Astrocyte (in vitro differentiated cells and primary cell): Measurements from ENCODE around the gene ZNF101.

Experiments used
- EZH2 ChIP-seq: IDR thresholded peaks from 2 replicates; pipeline ENCODE4 v1.6.1; 2012; ENCODE audit warnings: mild to moderate bottlenecking, low read length, inconsistent platforms; ENCODE audit not compliant: insufficient read depth
- TF ChIP-seq, protein P1 (sequence below): IDR thresholded peaks from 2 replicates; pipeline ENCODE4 v1.5.1; 2011; ENCODE audit warnings: low read depth, mild to moderate bottlenecking, inconsistent platforms, low read length, moderate library complexity; ENCODE audit not compliant: insufficient read depth

GRCh38 chr19:19691683-19692082 lies 23.0 kb downstream of the ZNF101 start:
- TF ChIP-seq, protein P1, sequence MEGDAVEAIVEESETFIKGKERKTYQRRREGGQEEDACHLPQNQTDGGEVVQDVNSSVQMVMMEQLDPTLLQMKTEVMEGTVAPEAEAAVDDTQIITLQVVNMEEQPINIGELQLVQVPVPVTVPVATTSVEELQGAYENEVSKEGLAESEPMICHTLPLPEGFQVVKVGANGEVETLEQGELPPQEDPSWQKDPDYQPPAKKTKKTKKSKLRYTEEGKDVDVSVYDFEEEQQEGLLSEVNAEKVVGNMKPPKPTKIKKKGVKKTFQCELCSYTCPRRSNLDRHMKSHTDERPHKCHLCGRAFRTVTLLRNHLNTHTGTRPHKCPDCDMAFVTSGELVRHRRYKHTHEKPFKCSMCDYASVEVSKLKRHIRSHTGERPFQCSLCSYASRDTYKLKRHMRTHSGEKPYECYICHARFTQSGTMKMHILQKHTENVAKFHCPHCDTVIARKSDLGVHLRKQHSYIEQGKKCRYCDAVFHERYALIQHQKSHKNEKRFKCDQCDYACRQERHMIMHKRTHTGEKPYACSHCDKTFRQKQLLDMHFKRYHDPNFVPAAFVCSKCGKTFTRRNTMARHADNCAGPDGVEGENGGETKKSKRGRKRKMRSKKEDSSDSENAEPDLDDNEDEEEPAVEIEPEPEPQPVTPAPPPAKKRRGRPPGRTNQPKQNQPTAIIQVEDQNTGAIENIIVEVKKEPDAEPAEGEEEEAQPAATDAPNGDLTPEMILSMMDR, result no peak
- TF ChIP-seq EZH2, result no peak
